Panc1 (cell line): ENCODE measurements around the gene GLRX. TPM values are rescaled to one million over a fixed set of nuclear protein-coding genes. Genes with fewer than 3 reads are reported as not detected.
A peak's percentile ranks its signal among the peaks of the same experiment; 100 is the strongest.

Experiments used
- ATAC-seq: fragments of 200-7000 bp; cut with Tn5 transposase; 2 replicates; pipeline ENCODE4 v1.9.1; 2020; ENCODE audit warnings: mild to moderate bottlenecking, moderate library complexity
- BruUV-seq: library from RNA; stranded (reverse); fragments of 400-500 nt; replicated peaks from 2 replicates; lab custom pipeline; 2021; lab: Mats Ljungman, UMichigan
- CTCF ChIA-PET: fragments of 300-600 bp; sonication (Branson Sonifier 250); formaldehyde crosslinking; loops from one replicate; lab custom pipeline; 2022; ENCODE audit warnings: antibody characterized with exemption; lab: Charles Lee
- POLR2A ChIA-PET: fragments of 300-600 bp; sonication (Branson Sonifier 250); formaldehyde crosslinking; loops from one replicate; lab custom pipeline; 2022; ENCODE audit warnings: antibody characterized with exemption; lab: Charles Lee
- DNase-seq: peaks from one replicate; pipeline ENCODE4 v3.0.0-alpha.2; 2010; ENCODE audit warnings: low read depth, low spot score
- H3K27ac ChIP-seq: 2 replicates; pipeline ENCODE4 v1.5.1; 2011; ENCODE audit warnings: mild to moderate bottlenecking, low read length, inconsistent platforms
- H3K27me3 ChIP-seq: fragments of 200-500 bp; sonication (Bioruptor generic); 2 replicates; pipeline ENCODE4 v1.6.0; 2014; ENCODE audit warnings: low read length, inconsistent platforms; ENCODE audit not compliant: control insufficient read depth, insufficient read depth
- H3K36me3 ChIP-seq: fragments of 200-500 bp; sonication (Bioruptor generic); 2 replicates; pipeline ENCODE4 v1.5.1; 2014; ENCODE audit warnings: inconsistent platforms, mild to moderate bottlenecking, low read length, moderate library complexity; ENCODE audit not compliant: control insufficient read depth, insufficient read depth
- H3K4me1 ChIP-seq: 2 replicates; pipeline ENCODE4 v1.5.1; 2011; ENCODE audit warnings: inconsistent platforms, mild to moderate bottlenecking, low read length, moderate library complexity; ENCODE audit not compliant: control insufficient read depth, insufficient read depth
- H3K4me3 ChIP-seq, 2 experiments: 2 replicates each; pipeline ENCODE4 v1.5.1; 2011 to 2012; ENCODE audit warnings: low read depth in 2 of 2, low read length in 2 of 2, mild to moderate bottlenecking in 2 of 2, inconsistent platforms in 1 of 2, moderate library complexity in 1 of 2
- H3K9me3 ChIP-seq: fragments of 200-500 bp; sonication (Bioruptor generic); 2 replicates; pipeline ENCODE4 v1.5.1; 2014; ENCODE audit warnings: low read depth, mild to moderate bottlenecking, inconsistent platforms, low read length, moderate library complexity; ENCODE audit not compliant: control insufficient read depth, insufficient read depth
- CTCF ChIP-seq: fragments of 450-650 bp; IDR thresholded peaks from 2 replicates; pipeline ENCODE4 v1.5.1; 2017; ENCODE audit warnings: mild to moderate bottlenecking
- POLR2AphosphoS5 ChIP-seq: IDR thresholded peaks from 2 replicates; pipeline ENCODE4 v1.6.1; 2012; ENCODE audit warnings: mild to moderate bottlenecking, low read depth, low read length, moderate library complexity
- REST ChIP-seq, 2 experiments: IDR thresholded peaks; 2 replicates each; pipeline ENCODE4 v1.6.1; 2011 to 2012; ENCODE audit warnings: low read depth in 2 of 2, control low read depth in 1 of 2, low read length in 1 of 2, mild to moderate bottlenecking in 1 of 2, moderate library complexity in 1 of 2; ENCODE audit not compliant: insufficient read depth in 1 of 2
- SIN3A ChIP-seq: IDR thresholded peaks from 2 replicates; pipeline ENCODE4 v1.6.1; 2012; ENCODE audit warnings: low read depth, mild to moderate bottlenecking, low read length, moderate library complexity, borderline replicate concordance; ENCODE audit not compliant: insufficient read depth
- TCF7L2 ChIP-seq: IDR thresholded peaks from 2 replicates; pipeline ENCODE4 v1.6.1; 2011; ENCODE audit warnings: mild to moderate bottlenecking, low read depth, low read length, inconsistent platforms
- in situ Hi-C: cut with HindIII; loops from 2 replicates; pipeline ENCODE4 v1.10.0; 2016; ENCODE audit warnings: low sequenced_read_pairs, low pct_unique_long_range_greater_than_20kb
- intact Hi-C: fragments of 100-400 bp; cut with micrococcal nuclease; formaldehyde crosslinking; loops from one replicate; pipeline ENCODE4 v1.10.0; 2022; ENCODE audit not compliant: unreplicated experiment
- total RNA-seq: library from RNA; stranded (reverse); gene quantifications from one replicate; pipeline ENCODE4 v1.2.1, GENCODE V29; 2021; ENCODE audit not compliant: unreplicated experiment

The GLRX gene
- total RNA-seq, 1 experiment from 2014 or later = 5.8 TPM

- no TSS peak for BruUV-seq
- CTCF ChIA-PET = no interaction called here
- no peak for TF ChIP-seq REST (IDR thresholded peaks at IDR 0.05; ENCODE audit: insufficient read depth in 1 of 2, low read depth in 2 of 2, low read length in 1 of 2)
- POLR2A ChIA-PET = no interaction called here
- Histone ChIP-seq H3K9me3 (no peaks in the 10 kb centered on the region), H3K27ac (no peak overlapping the region), H3K4me1 (0 out of 2 replicates have a peak, but pooled peaks cover 4% of the 10 kb centered on the region), H3K36me3 (no peaks in the 10 kb centered on the region), H3K27me3 (no peaks in the 10 kb centered on the region), H3K4me3 (no peak overlapping the region)
- intact Hi-C loops (loop anchor here (10.0 kb wide), 1 partner anchor 738 kb away; no protein-coding TSS in a partner anchor), in situ Hi-C loops (no loop called here)
- DNase-seq (no peak), ATAC-seq (no peak)
These were observed 44.0 kb upstream of the GLRX start for GRCh38 chr5:95866435-95867040.

- no peak for DNase-seq
- Histone ChIP-seq H3K4me1 (0 out of 2 replicates have a peak, but pooled peaks cover 4% of the 10 kb centered on the region), H3K27me3 (no peaks in the 10 kb centered on the region), H3K36me3 (no peaks in the 10 kb centered on the region), H3K27ac (no peak overlapping the region), H3K4me3 (no peak overlapping the region), H3K9me3 (no peaks in the 10 kb centered on the region)
- TF ChIP-seq REST (IDR thresholded peaks at IDR 0.05; ENCODE audit: insufficient read depth in 1 of 2, low read depth in 2 of 2, low read length in 1 of 2) = no peak
- TF ChIP-seq CTCF = no peak
- TF ChIP-seq TCF7L2 = no peak
- no peak for TF ChIP-seq SIN3A
- no peak for TF ChIP-seq POLR2AphosphoS5
- no TSS peak for BruUV-seq
- peak; percentile 41 for ATAC-seq
- in situ Hi-C loops (no loop called here), intact Hi-C loops (loop anchor here (10.0 kb wide), 1 partner anchor 740 kb away; no protein-coding TSS in a partner anchor)
- POLR2A ChIA-PET = no interaction called here
- CTCF ChIA-PET = no interaction called here
These were observed 42.5 kb upstream of the GLRX start for GRCh38 chr5:95864944-95865504.
